ENCODE data around the gene CST7.
"Not testable (repeated sequence)": the region's sequence is repeated elsewhere in the genome, so short reads cannot be mapped to it uniquely, and the experiment has no call there.

CST7 gene

DNA sequence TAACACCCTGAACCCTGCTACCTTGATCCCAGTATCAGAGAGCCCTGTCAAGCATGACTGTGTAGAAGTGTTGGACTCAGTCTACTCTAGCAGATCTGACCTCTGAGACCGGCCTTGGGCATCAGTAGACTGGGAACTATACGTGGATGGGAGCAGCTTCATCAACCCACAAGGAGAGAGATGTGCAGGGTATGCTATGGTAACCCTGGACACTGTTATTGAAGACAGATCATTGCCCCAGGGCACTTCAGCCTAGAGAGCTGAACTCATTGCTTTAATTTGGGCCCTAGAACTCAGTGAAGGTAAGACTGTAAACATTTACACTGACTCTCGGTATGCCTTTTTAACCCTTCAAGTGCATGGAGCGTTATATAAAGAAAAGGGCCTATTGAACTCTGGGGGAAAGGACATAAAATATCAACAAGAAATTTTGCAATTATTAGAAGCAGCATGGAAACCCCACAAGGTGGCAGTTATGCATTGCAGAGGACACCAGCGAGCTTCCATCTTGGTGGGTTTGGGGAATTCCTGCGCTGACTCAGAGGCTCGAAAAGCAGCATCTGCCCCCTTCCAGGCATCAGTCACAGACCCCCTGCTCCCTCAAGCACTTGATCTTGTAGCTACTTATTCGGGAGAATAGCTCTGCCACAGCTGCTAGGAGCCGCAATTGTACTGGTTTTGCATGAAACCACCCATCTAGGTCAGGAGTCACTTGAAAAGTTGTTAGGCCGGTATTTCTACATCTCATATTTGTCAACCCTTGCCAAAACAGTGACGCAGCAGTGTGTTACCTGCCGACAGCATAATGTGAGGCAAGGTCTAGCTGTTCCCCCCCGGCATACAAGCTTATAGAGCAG, 19.0 kb upstream of the CST7 start:
- DNase-seq: not testable (repeated sequence)

DNA sequence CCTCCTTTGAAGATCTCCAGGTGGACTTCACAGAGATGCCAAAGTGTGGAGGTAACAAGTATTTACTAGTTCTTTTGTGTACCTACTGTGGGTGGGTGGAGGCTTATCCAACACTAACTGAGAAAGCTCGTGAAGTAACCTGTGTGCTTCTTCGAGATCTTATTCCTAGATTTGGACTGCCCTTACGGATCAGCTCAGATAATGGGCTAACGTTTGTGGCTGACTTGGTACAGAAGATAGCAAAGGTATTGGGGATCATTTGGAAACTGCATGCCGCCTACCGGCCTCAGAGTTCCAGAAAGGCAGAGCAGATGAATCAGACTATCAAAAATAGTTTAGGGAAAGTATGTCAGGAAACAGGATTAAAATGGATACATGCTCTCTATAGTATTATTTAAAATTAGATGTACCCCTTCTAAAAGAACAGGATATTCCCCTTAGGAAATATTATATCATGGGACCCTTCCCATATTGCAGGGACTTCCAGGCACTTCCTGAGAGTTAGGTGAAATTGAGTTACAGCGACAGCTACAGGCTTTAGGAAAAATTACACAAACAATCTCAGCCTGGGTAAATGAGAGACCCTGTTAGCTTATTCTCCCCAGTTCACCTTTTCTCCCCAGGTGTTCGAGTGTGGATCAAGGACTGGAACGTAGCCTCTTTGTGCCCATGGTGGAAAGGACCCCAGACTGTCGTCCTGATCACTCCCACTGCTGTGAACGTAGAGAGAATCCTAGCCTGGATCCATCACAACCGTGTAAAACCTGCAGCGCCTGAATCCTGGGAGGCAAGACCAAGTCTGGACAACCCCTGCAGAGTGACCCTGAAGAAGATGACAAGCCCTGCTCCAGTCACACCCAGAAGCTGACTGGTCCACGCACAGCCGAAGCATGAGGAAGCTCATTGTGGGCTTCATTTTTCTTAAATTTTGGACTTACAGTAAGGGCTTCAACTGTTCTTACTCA, 18.1 kb upstream of the CST7 start:
- DNase-seq: not testable (repeated sequence)

DNA sequence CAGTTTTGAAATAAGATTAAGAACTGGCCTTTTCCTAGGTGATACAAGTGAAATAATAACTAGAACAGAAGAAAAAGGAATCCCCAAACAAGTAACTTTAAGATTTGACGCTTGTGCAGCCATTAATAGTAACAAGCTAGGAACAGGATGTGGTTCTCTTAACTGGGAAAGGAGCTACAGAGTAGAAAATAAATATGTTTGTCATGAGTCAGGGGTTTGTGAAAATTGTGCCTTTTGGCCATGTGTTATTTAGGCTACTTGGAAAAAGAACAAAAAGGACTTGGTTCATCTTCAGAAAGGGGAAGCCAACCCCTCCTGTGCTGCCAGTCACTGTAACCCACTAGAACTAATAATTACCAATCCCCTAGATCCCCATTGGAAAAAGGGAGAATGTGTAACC, 17.2 kb upstream of the CST7 start:
- DNase-seq: not testable (repeated sequence)

DNA sequence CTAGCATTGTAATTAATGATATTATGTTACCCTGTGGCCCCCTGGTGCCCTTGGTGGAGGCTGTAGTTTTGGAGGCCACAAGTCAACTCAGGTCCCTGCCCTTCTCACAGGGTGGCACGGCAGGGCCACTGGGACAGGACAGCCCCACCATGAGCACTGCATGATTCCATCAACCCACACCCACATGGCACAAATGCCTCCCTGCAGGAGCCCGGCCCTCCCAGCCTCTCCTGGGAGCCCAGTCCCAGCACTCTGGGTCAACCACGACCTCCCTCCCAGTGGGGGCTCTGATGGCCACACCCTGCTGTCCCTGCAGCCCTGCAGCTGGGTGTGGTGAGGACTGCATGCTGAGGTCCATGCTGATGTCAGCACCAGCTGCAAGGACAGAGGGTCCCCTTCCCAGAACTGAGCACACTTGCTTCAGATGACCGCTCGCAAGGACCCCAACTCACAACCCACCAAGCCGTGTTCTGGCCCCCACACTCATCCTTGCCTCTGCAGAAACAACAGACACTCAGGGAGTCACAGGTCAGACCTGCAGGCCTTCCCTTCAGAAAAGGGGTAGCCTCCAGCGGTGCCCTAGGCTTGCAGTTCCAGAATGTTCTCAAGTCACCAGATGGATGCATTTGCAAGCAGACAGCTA, 15.7 kb upstream of the CST7 start:
- DNase-seq: no peak

DNA sequence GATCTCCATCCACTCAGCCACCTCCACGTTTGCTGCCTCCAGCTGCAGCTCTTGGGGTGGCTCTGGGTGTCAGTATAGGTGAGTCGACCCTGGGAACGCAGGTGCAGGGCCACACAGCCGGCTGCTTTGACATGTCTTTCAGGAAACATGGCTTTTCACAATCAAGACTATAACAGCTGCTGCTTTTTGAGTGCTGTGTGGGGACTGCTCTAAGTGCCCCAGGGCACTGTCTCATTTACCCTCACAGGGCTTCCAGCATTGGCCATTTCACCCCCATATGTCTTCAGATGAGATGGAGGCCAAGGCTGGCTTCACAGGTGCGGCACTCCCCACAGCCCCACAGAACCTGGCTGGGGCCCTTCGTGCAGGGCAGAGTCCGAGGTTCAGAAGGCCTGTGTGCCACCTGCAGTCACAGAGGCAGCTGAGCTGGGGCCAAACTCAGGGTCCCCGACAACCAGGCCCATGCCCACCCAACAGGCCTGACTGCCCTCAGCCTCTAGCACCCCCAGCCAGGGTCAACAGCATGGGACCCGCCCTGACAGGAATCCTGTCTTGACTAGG, 14.9 kb upstream of the CST7 start:
- no peak for DNase-seq

DNA sequence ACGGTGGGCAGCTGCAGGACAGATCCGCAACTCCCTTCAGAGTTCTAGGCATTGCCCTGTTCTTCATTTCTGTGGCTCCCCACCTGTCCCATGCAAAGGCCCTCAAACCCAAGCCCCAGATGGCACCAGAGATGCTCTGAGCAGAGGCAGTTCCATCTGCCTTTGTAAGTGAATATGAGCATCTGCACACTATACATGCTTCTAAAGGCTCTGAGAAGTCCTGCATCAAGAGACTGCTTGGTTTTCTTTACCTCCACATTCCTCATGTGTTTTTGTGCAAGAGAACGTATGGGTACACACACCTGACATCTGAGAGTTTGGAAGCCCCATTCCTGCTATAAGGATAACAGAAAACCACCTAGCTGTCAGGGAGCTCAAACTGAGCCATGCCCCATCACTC, 14.4 kb upstream of the CST7 start:
- no peak for DNase-seq

DNA sequence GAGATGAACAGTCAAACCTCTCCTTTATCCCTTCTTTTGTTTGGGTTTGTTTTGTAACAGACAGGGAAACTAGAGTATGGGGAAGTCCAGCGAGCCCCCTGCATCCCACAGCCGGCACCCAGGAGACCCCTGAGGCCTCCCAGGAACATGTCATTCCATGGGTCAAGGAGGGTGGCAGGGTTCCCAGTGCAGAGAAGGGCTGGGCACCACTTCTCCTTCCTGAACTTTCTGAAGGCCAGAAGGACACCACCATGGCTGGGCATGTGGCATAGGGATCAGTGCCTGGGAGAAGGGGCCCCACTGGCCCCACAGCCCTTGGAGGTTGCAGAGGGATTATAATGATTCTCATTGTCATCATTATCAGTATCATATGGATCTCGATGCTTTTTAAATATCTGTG, 13.9 kb upstream of the CST7 start:
- no peak for DNase-seq

DNA sequence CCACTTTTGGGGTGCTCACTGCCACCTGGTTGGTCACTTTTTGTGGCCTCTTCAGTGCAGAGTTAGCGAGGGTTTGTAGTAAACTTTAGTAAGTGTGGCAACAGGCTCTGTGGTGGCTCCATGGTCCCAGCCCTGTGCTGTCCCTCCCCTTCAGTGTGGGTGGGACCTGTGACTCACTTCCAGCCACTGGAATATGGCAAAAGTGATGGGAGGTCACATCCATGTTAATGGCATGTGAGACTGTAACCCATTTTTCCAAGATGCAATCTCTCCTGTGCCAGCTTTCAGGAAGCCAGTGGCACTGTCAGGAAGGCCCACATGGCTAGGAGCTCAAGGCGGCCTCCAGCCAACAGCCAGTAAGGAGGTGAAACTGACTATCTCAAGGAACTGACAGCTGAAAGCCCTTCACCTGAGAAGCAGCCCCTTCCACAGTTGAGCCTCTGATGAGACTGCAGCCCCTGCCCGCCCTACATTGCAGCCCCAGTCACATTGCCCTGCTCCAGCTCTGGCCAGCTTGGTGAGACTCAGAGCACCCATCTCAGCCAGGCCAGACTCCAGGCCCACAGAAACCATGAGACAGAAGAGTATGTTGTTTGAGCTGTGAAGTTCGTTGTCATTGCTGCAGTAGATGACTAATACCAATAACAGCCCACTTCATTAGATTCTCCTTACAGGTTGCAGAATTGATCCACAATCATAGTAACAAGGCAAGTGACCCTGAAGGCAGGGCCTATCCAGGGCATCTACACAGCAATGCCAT, 13.1 kb upstream of the CST7 start:
- DNase-seq: no peak

DNA sequence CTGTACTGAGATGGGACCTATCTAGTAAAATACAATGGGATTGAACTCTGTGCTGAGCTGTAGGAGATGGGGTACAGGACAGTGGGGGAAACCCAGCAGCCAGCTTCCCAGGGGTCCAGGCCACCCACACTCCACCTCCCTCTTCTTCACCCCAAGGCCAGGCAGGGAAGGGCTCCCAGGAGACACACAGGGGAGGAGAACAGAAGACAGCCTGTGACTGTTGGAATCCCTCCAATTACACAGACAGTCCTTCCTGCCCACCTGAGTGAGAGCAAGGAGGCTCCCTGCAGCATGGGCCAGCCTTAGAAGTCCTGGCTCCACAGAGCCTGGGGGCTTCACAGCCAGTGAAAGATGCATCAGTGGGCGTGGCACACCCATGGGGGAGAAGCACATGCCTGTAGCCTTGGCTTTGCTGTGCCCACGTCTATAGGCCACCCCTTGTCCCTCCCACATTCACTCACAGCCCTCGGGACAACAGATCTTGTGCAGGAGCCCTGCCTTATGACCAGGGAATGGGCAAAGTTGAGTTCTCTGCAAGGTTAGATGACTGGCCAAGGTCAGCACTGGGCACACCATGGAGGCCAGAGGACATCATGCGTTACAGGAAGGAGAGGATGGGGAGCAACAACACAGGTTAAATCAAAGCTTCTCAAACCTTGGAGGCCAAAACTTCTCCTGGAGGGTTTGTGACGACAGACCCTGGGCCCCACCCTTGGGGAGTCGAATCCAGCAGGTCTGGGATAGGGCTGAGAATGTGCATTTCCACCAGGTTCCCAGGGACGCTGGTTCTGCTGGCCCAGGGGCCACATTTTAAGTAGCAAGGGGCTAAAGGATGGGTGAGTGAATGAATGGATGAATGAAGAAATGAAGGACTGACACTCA, 12.3 kb upstream of the CST7 start:
- DNase-seq: no peak

DNA sequence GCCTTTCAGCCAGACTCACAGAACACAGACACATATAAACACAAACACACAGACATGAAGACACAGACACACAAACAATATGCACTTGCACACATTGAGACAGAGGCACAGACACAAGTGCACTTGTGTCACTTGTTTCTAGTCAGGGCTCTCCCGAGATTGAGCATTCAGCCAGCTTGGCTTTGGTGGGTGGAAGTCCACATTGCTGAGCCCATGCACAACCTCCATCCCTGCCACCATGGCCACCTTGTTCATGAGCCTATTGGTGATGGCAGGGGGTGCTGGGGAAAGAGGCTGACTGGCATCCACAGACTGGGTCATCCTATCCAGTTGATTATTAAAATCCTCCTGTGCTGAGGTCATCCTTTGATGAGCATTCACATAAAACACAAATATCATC, 11.5 kb upstream of the CST7 start:
- DNase-seq: no peak

DNA sequence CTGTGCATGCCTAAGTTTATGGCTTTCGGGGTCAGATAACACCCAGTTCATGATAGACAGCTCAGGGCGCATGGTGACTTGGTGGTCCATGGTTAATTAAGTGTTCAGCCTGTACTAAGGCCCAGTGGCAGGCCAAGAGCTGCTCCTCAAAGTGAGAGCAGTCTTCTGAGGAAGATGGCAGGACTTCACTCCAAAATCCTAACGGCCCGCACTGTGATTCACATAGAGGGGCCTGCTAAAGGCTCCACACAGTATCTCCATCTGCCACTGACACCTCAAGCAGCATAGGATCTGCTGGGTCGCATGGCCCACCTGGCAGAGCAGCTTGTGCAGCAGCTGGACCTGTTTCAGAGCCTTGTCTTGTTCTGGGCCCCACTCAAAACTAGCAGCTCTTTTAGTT, 10.6 kb upstream of the CST7 start:
- no peak for DNase-seq

DNA sequence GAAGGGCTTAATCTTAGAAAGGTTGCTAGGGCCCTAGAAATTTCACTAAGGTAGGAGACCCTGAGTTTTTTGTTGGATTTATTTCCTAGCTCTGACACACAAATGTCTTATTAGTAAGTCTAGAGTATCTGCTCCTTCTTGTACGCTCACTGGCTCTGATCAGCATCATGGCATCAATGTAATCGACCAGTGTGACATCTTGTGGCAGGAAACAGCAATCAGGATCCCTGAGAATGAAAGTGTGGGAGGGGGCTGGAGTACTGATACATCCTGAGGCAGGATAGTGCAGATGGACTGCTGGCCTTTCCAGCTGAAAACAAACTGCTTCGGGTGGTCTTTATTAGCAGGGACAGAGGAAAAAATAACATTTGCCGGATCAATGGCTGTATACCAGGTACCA, 10.0 kb upstream of the CST7 start:
- DNase-seq: no peak

DNA sequence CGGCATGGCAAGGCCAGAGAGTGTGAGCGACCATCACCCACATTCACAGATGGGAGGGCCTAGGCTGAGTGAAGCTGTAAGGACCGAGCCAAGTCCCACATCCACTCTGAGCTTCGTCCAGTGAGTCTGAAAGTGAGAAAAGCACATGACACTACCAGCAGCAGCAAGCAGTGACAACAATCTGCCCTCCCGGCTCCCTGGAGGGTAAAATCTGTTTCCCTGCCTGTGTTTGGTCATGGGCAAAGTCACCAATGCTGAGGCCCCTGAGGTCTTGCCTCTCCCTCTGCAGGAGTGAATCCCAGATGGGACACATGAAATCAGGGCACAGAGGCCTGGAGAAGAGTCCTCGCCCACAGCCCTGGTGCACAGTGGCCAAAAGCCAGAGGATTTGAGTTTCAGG, 6.4 kb upstream of the CST7 start:
- no peak for DNase-seq

DNA sequence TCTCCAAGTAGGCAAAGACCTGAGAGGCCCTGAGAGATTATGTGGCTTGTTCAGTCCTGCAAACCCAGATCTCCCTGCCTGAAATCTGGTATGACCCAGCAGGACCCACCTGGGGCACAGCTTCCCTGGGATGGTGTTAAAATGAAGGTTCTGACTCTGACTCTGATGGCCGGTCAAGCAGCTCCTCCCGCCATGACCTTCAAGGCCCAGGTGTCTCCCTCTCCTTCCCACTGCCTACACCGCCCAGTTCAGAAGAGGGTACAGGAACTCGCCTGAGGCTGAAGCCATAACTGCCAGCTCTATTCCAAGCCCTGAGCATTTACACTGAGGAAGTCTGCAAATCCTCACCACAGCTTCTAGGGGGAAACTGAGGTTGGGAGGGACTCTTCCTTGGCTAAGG, 5.9 kb upstream of the CST7 start:
- no peak for DNase-seq

DNA sequence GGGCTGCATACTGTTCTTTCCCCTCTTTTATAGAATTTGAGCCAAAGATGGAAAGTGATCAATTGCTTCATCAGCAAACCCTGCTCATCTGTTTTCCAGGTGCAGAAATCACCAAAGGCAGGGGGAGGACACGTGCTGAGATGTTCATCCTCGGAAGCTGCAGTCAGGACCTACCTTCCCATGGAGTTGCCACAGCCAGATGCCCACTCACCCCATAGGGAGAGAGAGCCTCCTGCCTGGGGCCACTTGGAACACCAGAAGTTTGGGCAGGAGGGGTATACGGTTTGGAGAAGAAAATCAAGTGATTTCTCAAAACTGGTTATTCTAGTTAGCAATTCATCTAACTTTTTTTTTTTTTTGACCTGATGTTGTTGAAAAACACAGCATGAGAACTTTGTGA, 5.3 kb upstream of the CST7 start:
- no peak for DNase-seq

DNA sequence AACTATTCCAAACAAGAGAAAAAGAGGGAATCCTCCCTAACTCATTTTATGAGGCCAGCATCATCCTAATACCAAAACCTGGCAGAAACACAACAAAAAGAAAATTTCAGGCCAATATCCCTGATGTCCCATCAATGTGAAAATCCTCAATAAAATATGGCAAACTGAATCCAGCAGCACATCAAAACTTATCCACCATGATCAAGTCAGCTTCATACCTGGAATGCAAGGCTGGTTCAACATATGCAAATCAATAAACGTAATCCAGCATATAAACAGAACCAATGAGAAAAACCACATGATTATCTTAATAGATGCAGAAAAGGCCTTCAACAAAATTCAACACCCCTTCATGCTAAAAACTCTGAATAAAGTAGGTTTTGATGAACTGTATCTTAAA, 2.7 kb upstream of the CST7 start:
- not testable (repeated sequence) for DNase-seq

DNA sequence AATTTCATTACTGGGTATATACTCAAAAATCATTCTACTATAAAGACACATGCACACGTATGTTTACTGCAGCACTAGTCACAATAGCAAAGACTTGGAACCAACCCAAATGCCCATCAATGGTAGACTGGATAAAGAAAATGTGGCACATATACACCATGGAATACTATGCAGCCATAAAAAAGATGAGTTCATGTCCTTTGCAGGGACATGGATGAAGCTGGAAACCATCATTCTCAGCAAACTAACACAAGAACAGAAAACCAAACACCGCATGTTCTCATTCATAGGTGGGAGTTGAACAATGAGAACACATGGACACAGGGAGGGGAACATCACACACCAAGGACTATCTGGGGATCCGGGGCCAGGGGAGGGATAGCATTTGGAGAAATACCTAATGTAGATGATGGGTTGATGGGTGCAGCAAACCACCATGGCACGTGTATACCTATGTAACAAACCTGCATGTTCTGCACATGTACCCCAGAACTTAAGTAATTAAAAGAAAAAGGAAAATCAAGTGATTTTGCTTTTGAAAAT, 602 bp upstream of the CST7 start:
- not testable (repeated sequence) for DNase-seq

DNA sequence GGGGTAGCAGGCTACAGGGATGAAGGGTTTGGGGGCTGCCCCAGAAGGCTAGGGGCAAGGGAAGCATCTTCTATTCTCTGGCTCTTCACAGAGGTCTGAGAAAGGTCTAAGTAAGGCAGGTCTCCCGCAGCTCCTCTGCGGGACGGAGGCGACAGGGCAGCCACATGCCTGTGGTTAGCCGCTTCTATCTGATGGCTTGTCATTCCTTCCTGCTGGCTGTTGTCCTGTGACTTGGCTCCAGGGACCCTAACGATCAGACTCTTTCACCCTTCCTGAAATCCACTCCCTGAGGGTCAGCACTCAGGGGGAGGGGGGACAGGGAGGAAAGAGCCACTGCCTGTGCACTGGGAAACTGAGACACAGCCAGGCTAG, 673 bp downstream of the CST7 start:
- peak; percentile 54 for DNase-seq

DNA sequence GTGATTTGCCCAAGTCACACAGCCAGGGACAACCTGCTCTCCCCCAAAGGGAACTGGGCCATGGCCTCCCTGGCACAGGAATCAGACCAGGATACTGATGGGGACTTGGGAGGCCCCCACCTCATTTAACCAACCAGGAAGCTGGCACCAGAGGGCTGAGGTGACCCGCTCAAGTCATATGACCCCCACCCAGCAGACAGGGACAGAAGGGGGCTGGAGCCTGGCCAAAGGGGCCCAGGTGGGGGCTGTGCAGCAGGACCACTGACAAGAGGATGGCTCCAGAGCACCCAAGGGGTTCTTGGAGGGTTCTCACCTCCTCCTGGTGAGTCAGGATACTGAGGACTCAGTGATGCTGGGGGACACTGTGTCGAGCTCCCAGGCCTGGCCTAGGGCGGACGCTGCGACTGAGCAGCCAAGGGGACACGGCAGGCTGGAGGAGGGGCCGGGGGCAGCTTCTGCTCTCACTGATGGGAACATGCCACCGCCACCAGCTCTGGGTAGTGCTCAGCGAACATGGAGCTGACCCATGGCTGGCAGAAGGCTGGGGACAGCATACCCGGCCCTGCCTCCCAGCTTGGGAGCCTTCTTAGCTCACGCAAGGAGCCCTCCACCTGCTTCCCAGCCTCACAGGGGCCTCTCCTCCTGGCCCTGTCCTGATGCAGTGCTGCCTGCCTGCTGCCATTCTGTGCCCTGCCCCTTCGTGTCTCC, 1.2 kb downstream of the CST7 start:
- no peak for DNase-seq

DNA sequence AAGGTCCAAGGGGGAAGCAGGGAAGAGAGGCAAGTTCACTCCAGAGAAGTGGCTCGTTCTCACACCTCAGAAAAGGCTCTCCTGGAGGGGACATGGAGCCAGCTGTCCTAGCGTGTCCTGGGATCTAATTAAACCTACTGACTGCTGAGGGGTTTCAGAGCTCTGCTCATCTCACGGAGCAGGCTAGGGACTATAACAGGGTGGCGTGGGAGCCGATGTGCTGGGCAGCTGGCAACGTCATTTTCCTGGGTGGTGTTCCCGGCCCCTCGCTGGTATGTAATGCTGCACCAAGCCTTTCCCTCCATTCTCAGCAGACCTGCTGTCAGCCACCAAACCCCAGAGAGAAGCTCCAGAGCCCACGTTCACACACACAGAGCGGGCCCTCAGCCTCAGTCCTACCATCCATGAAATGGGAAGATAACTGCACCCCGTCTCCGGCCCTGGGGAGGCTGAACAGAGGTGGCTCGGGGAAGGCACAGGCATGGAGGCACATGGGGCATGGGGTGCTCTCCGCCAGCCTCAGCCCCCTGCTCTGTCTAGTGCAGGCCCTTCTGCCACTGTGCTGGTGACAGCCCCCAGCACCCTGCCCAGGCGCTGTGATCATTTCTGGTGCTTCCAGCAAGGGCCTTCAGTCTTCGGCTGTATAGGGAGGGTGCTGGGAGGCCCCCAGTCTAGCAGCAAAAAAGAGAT, 1.9 kb downstream of the CST7 start:
- DNase-seq: no peak

Measured in hematopoietic multipotent progenitor cell treated with erythropoietin and hydrocortisone succinate and interleukin-3 and kit ligand, for 8 days (in vitro differentiated cells).